Activated naive CD8-positive, alpha-beta T cell (primary cell): ENCODE measurements around the gene KRTAP10-10.
"Not testable (repeated sequence)": the region's sequence is repeated elsewhere in the genome, so short reads cannot be mapped to it uniquely, and the experiment has no call there.

Experiments used
- H3K27ac Mint-ChIP-seq: one replicate; pipeline ENCODE4 v1.8.0; 2021; ENCODE audit warnings: mixed read lengths
- H3K27me3 Mint-ChIP-seq: one replicate; pipeline ENCODE4 v1.8.0; 2021; ENCODE audit warnings: mixed read lengths
- H3K36me3 Mint-ChIP-seq: one replicate; pipeline ENCODE4 v1.8.0; 2021; ENCODE audit warnings: mixed read lengths
- H3K4me1 Mint-ChIP-seq: one replicate; pipeline ENCODE4 v1.8.0; 2021; ENCODE audit warnings: low read depth, mixed read lengths
- H3K4me3 Mint-ChIP-seq: one replicate; pipeline ENCODE4 v1.8.0; 2021; ENCODE audit warnings: mild to moderate bottlenecking, mixed read lengths
- H3K9me3 Mint-ChIP-seq: one replicate; pipeline ENCODE4 v1.8.0; 2021; ENCODE audit warnings: low read depth, mixed read lengths

Gene KRTAP10-10

DNA sequence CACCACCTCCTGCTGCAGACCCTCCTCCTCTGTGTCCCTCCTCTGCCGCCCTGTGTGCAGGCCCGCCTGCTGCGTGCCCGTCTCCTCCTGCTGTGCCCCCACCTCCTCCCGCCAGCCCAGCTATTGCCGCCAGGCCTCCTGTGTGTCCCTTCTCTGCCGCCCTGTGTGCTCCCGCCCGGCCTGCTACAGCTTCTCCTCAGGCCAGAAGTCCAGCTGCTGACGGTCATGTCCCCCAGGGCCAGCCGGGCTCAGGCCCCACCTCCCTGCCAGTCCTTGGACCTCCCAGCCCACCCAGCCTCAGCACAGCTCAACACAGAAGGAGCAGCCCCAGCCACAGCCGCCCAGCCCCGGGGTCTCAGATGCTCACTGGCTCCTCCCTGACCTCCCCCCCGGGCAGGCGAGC lies 9.3 kb upstream of the KRTAP10-10 start:
- not testable (repeated sequence) for H3K4me3 Mint-ChIP-seq, H3K27me3 Mint-ChIP-seq, H3K27ac Mint-ChIP-seq
- H3K36me3 Mint-ChIP-seq = peaks cover 24% of the 10 kb centered on the region
- H3K4me1 Mint-ChIP-seq = peaks cover 36% of the 10 kb centered on the region
- peaks cover 34% of the 10 kb centered on the region for H3K9me3 Mint-ChIP-seq

DNA sequence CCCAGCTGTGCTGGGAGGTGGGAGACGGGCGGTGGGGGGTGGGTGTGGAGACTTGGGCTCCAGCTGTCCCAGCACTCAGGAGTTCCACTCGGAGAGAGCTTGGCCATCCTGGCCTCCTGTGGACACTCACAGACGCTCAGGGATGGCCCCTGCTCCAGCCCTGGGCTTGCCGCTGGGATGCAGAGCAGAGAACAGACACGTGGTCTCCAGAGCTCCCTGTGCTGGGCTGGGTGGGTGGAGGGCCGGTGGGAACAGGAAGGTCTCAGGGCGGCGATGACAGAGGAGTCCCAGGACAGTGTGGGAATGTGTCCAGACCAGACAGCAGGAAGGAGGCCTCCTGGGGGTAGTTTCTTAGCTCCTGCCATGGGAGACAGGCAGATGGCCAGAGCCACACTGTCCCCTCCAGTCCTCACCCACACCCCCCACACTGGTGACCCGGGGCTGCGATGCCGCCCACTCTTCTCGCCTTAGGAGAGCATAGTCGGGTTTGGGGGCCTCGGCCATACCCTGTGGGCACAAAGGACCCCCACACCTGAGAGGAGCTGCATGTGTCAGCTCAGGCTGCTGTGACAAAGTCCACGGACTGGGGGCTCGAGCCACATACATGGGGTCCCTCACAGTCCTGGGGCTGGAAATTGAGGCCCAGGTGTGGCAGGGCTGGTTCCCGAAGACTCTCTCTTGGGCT lies 8.3 kb upstream of the KRTAP10-10 start:
- Mint-ChIP-seq H3K36me3 (peaks cover 24% of the 10 kb centered on the region), H3K4me1 (peaks cover 36% of the 10 kb centered on the region), H3K27me3 (no peaks in the 10 kb centered on the region), H3K9me3 (peaks cover 24% of the 10 kb centered on the region), H3K27ac (no peak overlapping the region), H3K4me3 (no peak overlapping the region)

DNA sequence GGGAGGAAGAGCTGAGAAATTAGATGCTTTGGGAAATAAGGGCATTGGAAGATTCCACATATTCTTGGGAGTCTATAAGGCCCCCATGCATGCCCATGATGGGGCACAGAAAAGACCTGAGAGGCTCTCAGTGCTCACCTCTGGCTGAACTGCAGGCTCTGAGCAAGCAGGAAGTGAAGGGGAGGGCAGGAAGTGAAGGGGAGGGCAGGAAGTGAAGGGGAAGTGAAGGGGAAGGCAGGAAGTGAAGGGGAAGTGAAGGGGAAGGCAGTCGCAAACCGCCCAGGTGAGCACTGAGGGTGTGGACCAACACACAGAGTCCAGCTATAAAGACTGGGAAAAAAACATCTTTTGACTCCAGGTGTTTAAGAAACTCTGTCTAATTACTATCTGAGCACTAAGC lies 6.7 kb upstream of the KRTAP10-10 start:
- peaks cover 35% of the 10 kb centered on the region for H3K4me1 Mint-ChIP-seq
- H3K27me3 Mint-ChIP-seq = no peaks in the 10 kb centered on the region
- H3K27ac Mint-ChIP-seq = peak overlapping the region; percentile 86
- peaks cover 16% of the 10 kb centered on the region for H3K36me3 Mint-ChIP-seq
- H3K9me3 Mint-ChIP-seq = peaks cover 17% of the 10 kb centered on the region
- peak overlapping the region; percentile 43 for H3K4me3 Mint-ChIP-seq

DNA sequence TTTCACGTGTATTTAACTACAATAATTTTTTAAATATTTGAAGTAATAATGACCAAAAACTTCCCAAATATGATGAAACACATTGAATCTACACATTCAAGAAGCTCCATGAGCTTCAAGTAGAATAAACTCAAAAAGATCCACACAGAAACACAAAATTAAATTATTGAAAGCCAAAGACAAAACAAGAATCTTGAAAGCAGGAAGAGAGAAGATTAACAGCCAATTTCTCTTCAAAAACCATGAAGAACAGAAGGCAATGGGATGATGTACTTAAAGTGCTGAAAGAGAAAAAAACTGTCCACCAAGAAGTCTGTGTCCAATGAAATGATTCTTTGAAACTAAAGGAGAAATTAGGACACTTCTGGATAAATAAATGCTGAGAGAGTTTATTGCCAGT lies 5.1 kb upstream of the KRTAP10-10 start:
- no peak overlapping the region for H3K27ac Mint-ChIP-seq
- no peak overlapping the region for H3K4me3 Mint-ChIP-seq
- peaks cover 24% of the 10 kb centered on the region for H3K4me1 Mint-ChIP-seq
- peaks cover 16% of the 10 kb centered on the region for H3K36me3 Mint-ChIP-seq
- peaks cover 17% of the 10 kb centered on the region for H3K9me3 Mint-ChIP-seq
- no peaks in the 10 kb centered on the region for H3K27me3 Mint-ChIP-seq

DNA sequence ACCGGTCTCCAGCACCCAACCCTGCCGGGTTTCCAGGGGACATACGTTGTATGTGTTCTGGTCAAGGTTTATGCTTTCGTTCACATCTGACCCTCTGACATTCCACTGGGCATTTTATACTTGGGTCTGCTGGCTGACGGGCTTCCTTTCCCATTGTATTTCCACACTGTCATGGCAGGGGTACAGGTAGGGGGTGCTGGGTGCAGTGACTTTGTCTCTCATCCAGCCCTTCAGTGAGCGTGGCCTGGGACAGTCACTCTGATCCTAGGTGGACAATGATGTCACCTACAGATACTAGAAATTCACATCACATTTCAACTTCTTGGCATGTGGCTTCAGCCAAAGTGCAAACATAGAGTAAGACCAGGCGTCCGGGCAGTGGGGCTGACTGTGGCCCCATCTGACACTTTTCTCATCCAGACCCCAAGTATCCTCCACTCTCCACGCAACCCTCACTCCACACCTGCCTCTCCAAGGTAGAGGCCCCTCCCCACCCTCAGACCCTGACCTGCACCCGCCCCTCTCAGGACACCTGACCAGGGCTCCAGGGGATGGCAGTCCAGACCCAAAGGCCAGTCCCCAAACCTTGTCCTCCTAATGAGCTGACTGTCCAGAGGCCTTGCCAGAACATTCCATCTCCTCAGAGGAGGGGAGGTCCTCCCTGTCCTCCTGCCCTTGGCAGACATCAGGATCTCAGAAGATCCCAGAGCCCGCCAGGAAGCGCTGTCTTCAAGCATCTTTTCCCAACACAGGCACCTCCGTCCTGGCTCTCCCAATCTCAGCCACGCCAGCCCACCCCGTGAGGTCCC lies 743 bp upstream of the KRTAP10-10 start:
- no peak overlapping the region for H3K4me3 Mint-ChIP-seq
- H3K36me3 Mint-ChIP-seq = peaks cover 13% of the 10 kb centered on the region
- H3K27me3 Mint-ChIP-seq = no peaks in the 10 kb centered on the region
- H3K27ac Mint-ChIP-seq = no peak overlapping the region
- peaks cover 18% of the 10 kb centered on the region for H3K9me3 Mint-ChIP-seq
- H3K4me1 Mint-ChIP-seq = no peaks in the 10 kb centered on the region

DNA sequence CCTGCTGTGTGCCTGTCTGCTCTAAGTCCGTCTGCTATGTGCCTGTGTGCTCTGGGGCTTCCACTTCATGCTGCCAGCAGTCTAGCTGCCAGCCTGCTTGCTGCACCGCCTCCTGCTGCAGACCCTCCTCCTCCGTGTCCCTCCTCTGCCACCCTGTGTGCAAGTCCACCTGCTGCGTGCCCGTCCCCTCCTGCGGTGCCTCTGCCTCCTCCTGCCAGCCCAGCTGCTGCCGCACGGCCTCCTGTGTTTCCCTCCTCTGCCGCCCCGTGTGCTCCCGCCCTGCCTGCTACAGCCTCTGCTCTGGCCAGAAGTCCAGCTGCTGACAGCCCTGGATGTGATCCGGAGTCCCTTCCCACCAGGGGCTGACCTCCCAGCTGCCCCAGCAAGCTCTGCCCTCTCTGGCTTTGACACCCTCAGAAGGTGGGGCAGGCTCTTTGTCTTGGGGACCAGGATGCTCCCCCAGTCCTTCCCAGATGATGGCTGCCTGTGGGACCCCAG lies 744 bp downstream of the KRTAP10-10 start:
- not testable (repeated sequence) for H3K4me1 Mint-ChIP-seq, H3K27me3 Mint-ChIP-seq, H3K27ac Mint-ChIP-seq, H3K4me3 Mint-ChIP-seq, H3K9me3 Mint-ChIP-seq
- peaks cover 11% of the 10 kb centered on the region for H3K36me3 Mint-ChIP-seq

DNA sequence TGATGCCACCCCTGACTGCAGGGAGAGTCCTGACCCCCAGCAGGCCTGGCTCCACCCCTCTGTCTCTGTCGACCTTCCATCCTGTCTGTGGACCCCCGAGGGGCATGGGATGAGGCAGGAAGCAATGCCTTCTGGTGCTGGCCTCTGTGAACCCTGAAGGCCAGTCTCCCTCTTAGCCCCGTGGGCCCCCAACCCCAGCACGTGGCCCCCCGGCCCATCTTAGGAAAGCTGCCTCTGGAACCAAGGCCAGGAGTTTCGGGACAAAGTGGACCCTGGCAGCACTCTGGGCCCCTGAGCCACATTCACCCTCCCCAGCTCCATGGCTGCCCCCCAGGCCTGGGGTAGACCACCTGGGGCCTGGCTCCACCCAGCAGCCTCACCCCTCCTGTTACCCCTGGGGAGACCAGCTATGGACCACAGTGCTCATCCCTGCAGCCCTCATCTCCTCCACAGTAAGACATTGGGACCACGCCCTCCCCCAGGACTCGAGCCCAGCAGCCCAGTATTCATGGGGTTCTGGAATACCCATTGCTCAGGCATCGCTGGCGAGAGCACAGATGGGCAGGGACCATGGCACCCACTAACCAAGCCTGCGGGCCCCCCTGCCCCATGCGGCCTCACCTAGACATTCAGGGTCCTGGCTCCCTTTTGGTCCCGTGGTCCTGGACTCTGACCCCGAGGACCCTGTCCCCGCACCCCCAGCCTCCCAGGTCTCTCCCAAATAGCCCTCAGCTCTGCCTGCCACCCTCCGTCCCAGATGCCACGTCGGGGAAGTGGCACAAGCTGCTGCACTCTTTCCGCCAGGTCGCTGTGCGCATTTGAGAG lies 1.6 kb downstream of the KRTAP10-10 start:
- not testable (repeated sequence) for H3K4me1 Mint-ChIP-seq, H3K4me3 Mint-ChIP-seq, H3K27me3 Mint-ChIP-seq, H3K27ac Mint-ChIP-seq
- H3K9me3 Mint-ChIP-seq = peaks cover 15% of the 10 kb centered on the region
- H3K36me3 Mint-ChIP-seq = peaks cover 12% of the 10 kb centered on the region

DNA sequence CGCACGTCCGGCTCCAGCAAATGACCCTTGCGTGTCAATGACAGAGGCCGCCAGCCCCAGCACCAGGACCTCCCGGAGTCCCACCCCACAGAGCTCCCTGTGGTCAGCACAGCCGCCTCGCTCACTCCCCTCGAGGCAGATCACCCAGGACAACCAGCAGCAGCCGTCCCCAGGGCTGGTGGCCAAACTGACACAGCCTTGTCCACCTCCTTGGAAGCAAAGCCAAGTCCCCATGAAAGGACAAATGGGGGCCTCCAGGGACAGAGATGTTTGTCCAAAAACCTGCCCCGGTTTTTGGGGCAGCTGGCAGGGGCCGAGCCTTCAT lies 2.1 kb downstream of the KRTAP10-10 start:
- Mint-ChIP-seq H3K36me3 (peaks cover 12% of the 10 kb centered on the region), H3K27ac (no peak overlapping the region), H3K9me3 (peaks cover 19% of the 10 kb centered on the region), H3K4me3 (no peak overlapping the region), H3K4me1 (no peaks in the 10 kb centered on the region), H3K27me3 (no peaks in the 10 kb centered on the region)

DNA sequence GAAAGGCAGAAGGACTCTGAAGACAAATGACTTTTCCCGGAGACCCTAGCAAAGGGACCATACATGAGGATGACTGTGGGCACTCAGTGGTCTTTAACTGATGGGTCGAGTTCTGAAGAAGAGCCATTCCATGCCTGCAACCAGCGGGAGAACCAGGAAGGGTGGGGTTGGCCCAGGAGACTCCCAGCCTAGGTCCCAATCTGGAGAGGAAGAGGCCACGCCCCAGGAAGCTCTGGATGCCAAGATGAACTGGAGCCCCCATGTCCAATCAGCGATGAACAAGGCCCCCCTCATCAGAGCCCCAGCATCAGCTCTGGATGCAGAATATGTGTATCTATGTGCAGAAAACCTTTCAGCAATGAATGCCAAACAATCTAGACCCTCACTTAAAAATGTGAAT lies 3.6 kb downstream of the KRTAP10-10 start:
- Mint-ChIP-seq H3K27ac (no peak overlapping the region), H3K9me3 (peaks cover 27% of the 10 kb centered on the region), H3K4me3 (no peak overlapping the region), H3K27me3 (no peaks in the 10 kb centered on the region), H3K4me1 (peaks cover 1% of the 10 kb centered on the region), H3K36me3 (peaks cover 18% of the 10 kb centered on the region)

DNA sequence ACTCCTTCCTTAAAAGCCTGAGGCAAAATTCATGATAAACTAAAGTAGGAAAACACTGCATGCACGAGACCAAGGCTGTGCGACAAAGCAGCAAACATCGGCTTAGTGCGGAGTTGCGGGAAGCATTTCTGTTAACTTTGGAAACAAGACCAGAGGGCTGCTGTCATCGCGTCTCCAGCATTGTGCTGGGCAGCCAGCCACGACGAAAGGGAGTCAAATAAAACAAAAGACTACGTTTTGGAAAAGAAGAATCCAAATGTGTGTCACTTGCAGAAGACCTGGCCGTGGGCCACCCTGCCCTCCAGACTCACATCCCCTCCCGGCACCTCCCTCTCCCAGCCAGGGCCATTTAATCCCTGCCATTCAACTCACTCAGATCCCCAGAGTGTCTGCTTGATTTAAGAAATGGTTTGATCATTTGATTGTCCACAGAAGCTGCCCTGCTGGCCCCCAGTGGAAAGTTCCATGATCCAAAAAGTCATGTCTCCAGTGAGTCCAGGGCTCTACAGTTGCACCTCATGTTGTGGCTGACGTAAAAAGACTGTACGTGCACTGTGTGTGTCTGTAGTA lies 6.7 kb downstream of the KRTAP10-10 start:
- Mint-ChIP-seq H3K4me1 (peaks cover 9% of the 10 kb centered on the region), H3K27ac (no peak overlapping the region), H3K9me3 (peaks cover 27% of the 10 kb centered on the region), H3K4me3 (no peak overlapping the region), H3K36me3 (peaks cover 18% of the 10 kb centered on the region), H3K27me3 (no peaks in the 10 kb centered on the region)

DNA sequence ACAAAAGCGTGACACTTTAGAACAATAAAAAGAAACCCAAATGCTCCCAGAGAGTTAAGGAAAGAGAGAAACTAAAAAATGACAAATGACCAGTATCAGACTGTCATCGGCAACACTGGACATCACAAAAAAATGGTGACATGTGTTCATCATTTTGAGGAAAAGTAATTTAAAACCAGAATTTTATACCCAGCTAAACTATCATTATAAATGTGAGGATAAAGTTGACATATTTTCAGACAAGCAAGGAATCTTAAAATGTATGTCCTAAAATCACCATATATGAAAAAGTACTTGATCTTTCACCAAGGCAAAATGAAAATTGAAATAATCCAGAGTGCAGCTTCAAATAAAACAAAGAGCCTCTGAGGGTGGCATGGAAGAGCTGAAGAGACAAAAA lies 7.7 kb downstream of the KRTAP10-10 start:
- H3K4me3 Mint-ChIP-seq = no peak overlapping the region
- H3K9me3 Mint-ChIP-seq = peaks cover 27% of the 10 kb centered on the region
- no peaks in the 10 kb centered on the region for H3K27me3 Mint-ChIP-seq
- H3K36me3 Mint-ChIP-seq = peaks cover 18% of the 10 kb centered on the region
- no peak overlapping the region for H3K27ac Mint-ChIP-seq
- peaks cover 9% of the 10 kb centered on the region for H3K4me1 Mint-ChIP-seq

DNA sequence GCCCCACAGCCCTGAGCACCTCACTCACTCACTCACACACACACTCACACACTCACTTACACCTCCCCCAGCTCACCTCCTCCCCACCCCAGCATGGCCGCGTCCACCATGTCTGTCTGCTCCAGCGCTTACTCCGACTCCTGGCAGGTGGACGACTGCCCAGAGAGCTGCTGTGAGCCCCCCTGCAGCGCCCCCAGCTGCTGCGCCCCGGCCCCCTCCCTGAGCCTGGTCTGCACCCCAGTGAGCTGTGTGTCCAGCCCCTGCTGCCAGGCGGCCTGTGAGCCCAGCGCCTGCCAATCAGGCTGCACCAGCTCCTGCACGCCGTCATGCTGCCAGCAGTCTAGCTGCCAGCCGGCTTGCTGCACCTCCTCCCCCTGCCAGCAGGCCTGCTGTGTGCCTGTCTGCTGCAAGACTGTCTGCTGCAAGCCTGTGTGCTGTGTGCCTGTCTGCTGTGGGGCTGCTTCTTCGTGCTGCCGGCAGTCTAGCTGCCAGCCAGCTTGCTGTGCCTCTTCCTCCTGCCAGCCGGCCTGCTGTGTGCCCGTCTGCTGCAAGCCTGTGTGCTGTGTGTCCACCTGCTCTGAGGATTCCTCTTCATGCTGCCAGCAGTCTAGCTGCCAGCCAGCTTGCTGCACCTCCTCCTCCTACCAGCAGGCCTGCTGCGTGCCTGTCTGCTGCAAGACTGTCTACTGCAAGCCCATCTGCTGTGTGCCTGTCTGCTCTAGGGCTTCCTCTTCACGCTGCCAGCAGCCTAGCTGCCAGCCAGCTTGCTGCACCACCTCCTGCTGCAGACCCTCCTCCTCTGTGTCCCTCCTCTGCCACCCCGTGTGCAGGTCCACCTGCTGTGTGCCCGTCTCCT lies 9.4 kb downstream of the KRTAP10-10 start, which contains the start of gene KRTAP10-11:
TSS of gene KRTAP10-11 (plus strand) at position 49 of the 856 bp plus-strand sequence. CDS start at position 94, 45 bp downstream.
- peaks cover 12% of the 10 kb centered on the region for H3K36me3 Mint-ChIP-seq
- H3K9me3 Mint-ChIP-seq = peaks cover 18% of the 10 kb centered on the region
- H3K27me3 Mint-ChIP-seq, H3K4me3 Mint-ChIP-seq, H3K27ac Mint-ChIP-seq: not testable (repeated sequence)
- H3K4me1 Mint-ChIP-seq = peaks cover 11% of the 10 kb centered on the region

DNA sequence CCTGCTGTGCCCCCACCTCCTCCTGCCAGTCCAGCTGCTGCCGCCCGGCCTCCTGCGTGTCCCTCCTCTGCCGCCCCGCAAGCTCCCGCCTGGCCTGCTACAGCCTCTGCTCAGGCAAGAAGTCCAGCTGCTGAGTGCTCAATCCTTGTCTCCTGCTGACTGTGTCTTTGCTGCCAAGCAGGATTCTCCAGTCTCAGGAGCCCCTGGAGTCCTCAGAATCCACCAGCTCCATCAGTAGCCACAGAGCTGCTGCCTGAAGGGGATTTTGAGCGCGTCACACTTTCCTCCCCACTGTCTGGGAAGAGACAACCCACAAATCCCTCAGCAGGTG lies 10.0 kb downstream of the KRTAP10-10 start:
- peaks cover 18% of the 10 kb centered on the region for H3K9me3 Mint-ChIP-seq
- H3K4me1 Mint-ChIP-seq = peaks cover 12% of the 10 kb centered on the region
- peaks cover 10% of the 10 kb centered on the region for H3K36me3 Mint-ChIP-seq
- no peak overlapping the region for H3K27ac Mint-ChIP-seq
- no peaks in the 10 kb centered on the region for H3K27me3 Mint-ChIP-seq
- H3K4me3 Mint-ChIP-seq = no peak overlapping the region
